IPS-18c (cell line): Measurements from ENCODE around the gene UBE2E1.
"Not testable (repeated sequence)": the region's sequence is repeated elsewhere in the genome, so short reads cannot be mapped to it uniquely, and the experiment has no call there.

Source experiments
- H3K4me3 ChIP-seq: 2 replicates; pipeline ENCODE4 v1.7.0; 2013; ENCODE audit warnings: low read depth, mild to moderate bottlenecking, low read length, moderate library complexity; ENCODE audit not compliant: insufficient read depth
- H3K9me3 ChIP-seq: one replicate; pipeline ENCODE4 v1.6.1; 2013; ENCODE audit warnings: mild to moderate bottlenecking, low read length, moderate library complexity; ENCODE audit not compliant: control insufficient read depth, insufficient read depth

Gene UBE2E1

DNA sequence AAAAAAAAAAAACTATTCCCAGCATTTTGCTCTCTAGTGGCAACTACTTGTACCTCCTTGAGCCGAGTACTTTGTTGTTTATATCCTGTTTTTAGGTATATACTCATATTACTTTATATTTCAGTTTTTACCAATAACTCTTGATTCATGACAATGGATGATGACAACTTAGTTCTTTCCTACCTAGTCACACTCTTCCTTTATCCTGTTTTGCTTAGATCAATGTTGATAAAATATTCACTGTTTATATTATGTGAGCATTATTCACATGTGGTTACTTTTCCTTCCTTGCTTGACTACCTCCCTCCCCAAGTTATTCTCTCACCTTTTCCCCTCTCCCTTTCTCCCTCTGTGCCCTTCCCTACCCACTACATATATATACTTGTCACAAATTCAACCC lies 57.3 kb downstream of the UBE2E1 start:
- Histone ChIP-seq H3K4me3 (no peak overlapping the region), H3K9me3 (no peaks in the 10 kb centered on the region)

DNA sequence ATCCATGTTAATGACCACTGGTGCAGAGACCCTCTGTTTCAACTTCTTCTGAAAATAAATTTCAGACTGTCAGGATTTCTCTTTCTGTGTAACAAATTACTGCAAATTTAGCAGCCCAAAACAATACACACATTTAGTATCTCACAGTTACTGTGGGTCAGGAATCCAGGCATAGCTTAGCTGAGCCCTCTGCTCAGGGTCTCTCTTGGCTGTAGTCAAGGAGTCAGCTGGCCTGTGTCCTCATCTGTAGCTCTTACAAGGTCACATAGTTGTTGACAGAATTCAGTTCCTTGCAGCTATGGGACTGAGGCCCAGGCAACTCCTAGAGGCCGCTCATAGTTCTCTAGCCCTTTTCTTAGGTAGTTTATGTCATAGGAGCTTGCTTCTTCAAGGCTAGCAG lies 59.2 kb downstream of the UBE2E1 start:
- no peaks in the 10 kb centered on the region for H3K9me3 ChIP-seq

DNA sequence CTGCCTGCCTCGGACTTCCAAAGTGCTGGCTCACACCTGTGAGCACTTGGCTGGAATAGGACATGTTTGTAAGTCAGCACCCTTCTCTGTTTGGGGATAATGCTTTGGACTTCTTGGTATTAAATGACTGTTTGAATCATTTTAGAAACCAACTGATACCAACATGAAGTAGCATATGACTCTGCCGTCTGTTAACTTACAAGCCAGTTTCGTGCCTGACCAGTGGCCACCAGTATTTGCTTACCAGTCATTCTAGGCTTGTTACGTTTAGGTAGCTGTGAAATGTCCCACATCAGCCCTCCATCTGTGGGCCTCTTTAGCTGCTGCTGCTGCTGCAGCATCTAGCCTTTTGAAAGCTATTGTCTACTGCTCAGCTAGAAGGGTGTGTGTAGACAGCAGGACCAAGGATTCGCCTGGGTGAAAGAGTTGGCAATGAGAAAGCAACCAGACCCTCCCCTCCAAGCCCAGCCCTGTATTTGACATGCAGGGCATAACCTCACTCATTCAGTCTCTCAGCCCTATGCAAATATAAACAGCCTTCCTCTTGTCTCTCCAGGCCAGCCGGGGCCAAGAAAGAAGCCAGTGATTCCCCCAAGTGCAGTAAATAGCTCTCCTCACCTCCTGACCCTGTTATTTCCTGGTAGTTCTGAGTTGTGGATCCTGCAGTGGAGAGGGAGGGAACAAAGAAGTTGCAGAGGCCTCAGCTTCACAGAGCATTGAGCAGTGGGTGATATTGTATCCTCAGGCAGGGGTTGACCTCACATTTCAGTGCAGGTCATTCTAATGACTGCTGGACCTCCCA lies 60.0 kb downstream of the UBE2E1 start:
- Histone ChIP-seq H3K9me3 (no peaks in the 10 kb centered on the region), H3K4me3 (no peak overlapping the region)

More for the DNA sequence above, 59.2 kb downstream of the UBE2E1 start:
- no peak overlapping the region for H3K4me3 ChIP-seq

GRCh38 chr3:23867400-23867799 lies 61.6 kb downstream of the UBE2E1 start:
- Histone ChIP-seq H3K4me3 (no peak overlapping the region), H3K9me3 (no peaks in the 10 kb centered on the region)

DNA sequence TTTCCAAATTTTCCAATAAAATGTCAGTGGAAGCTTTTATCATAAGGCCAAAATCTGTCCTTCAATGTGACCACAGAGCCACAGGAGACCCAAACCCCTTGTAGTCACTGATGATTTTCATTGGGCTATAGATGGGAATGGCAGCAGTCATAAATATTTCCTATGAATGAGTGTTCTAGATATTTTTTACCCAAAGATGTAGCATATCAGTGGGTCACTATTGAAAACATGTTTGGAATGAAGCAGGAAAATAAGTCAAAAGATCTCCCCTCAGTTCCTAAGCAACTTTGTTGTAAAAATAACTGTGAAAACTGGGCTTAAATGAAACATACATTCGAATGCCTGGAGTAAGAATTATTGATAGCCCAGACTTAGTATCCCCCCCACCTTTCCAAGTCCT lies 62.1 kb downstream of the UBE2E1 start:
- Histone ChIP-seq H3K9me3 (no peaks in the 10 kb centered on the region), H3K4me3 (no peak overlapping the region)

- no peak overlapping the region for H3K4me3 ChIP-seq
- H3K9me3 ChIP-seq = no peaks in the 10 kb centered on the region
Observed at GRCh38 chr3:23869977-23870662, 64.4 kb downstream of the UBE2E1 start.

DNA sequence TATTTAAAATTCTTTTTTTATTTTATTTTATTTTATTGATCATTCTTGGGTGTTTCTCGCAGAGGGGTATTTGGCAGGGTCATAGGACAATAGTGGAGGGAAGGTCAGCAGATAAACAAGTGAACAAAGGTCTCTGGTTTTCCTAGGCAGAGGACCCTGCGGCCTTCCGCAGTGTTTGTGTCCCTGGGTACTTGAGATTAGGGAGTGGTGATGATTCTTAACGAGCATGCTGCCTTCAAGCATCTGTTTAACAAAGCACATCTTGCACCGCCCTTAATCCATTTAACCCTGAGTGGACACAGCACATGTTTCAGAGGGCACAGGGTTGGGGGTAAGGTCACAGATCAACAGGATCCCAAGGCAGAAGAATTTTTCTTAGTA lies 64.9 kb downstream of the UBE2E1 start:
- H3K4me3 ChIP-seq, H3K9me3 ChIP-seq: not testable (repeated sequence)

DNA sequence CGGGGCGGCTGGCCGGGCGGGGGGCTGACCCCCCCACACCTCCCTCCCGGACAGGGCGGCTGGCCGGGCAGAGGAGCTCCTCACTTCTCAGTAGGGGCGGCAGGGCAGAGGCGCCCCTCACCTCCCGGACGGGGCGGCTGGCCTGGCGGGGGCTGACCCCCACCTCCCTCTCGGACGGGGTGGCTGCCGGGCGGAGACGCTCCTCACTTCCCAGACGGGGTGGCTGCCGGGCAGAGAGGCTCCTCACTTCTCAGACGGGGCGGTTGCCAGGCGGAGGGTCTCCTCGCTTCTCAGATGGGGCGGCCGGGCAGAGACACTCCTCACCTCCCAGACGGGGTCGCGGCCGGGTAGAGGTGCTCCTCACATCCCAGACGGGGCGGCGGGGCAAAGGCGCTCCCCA lies 65.6 kb downstream of the UBE2E1 start:
- not testable (repeated sequence) for H3K4me3 ChIP-seq, H3K9me3 ChIP-seq

GRCh38 chr3:23872330-23872729 lies 66.6 kb downstream of the UBE2E1 start:
- Histone ChIP-seq H3K4me3 (no peak overlapping the region), H3K9me3 (no peaks in the 10 kb centered on the region)

DNA sequence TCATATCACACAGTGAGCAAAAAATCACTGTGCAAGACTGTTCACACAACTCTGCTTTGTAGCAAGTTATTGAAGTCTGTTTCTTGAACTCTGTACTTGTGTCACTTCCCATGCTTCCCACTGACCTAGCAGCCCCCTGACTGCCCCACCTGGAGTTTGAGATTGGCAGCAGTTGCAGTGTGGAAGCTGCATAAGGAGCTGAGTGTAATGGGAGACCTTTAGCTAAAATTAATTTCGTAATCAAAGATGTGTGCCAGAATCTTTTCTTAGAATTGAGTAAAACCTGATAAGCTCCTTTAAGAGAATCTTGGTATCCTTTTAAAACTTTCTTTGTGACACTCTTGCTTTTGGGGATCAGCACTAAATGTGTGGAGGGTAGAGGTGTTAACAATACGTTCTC lies 68.2 kb downstream of the UBE2E1 start:
- Histone ChIP-seq H3K4me3 (no peak overlapping the region), H3K9me3 (no peaks in the 10 kb centered on the region)

- Histone ChIP-seq H3K4me3 (no peak overlapping the region), H3K9me3 (no peaks in the 10 kb centered on the region)
Observed at GRCh38 chr3:23874359-23875112, 68.8 kb downstream of the UBE2E1 start.

- no peak overlapping the region for H3K4me3 ChIP-seq
- no peaks in the 10 kb centered on the region for H3K9me3 ChIP-seq
Observed at GRCh38 chr3:23875113-23875725, 69.5 kb downstream of the UBE2E1 start.

DNA sequence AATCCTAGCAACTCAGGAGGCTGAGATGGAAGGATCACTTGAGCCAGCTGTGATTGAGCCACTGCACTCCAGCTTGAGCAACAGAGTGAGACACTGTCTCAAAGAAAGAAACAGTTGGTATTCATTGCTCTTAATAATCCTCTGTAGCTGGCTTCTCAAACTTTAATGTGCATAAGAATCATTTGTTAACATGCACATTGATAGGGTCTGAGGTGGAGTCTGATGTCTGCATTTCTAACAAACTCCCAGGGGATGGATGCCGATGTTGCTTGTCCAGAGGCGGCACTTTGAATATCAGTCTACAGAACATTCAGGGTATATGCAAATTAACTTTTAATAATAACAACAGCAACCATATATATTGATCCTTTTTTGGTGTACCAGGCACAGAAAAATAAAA lies 71.2 kb downstream of the UBE2E1 start:
- no peak overlapping the region for H3K4me3 ChIP-seq
- H3K9me3 ChIP-seq = no peaks in the 10 kb centered on the region

- no peaks in the 10 kb centered on the region for H3K9me3 ChIP-seq
- no peak overlapping the region for H3K4me3 ChIP-seq
Observed at GRCh38 chr3:23877329-23877980, 71.7 kb downstream of the UBE2E1 start.

DNA sequence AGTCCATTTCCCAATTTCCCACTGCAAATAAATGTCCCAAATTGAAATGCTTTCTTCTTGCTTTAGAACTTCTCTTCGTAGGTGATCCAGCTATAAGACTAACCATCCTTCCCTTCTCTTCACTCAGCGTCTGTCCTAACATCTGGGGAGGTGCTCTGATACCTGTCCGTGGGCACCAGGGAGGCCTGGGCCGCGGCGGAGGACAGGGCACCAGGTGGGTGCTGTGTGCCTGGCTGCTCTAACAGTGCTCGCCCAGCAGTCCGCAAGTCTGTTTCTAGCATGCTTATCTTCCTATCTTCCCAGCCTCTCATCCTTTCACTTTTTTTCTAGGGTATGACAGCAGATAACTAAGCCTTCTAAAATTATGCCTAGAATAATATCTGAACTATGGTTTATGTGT lies 73.7 kb downstream of the UBE2E1 start:
- no peaks in the 10 kb centered on the region for H3K9me3 ChIP-seq
- no peak overlapping the region for H3K4me3 ChIP-seq

GRCh38 chr3:23880703-23881339 lies 75.1 kb downstream of the UBE2E1 start:
- no peaks in the 10 kb centered on the region for H3K9me3 ChIP-seq
- no peak overlapping the region for H3K4me3 ChIP-seq

DNA sequence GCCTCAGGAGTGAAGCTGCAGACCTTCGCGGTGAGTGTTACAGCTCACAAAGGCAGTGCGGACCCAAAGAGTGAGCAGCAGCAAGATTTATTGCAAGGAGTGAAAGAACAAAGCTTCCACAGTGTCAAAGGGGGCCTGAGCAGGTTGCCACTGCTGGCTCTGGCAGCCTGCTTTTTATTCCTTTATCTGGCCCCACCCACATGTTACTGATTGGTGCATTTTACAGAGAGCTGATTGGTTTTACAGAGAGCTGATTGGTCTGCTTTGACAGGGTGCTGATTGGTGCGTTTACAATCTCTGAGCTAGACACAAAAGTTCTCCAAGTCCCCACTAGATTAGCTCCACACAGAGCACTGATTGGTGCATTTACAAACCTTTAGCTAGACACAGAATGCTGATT lies 76.2 kb downstream of the UBE2E1 start:
- H3K9me3 ChIP-seq = not testable (repeated sequence)

More for the DNA sequence above, 76.2 kb downstream of the UBE2E1 start:
- not testable (repeated sequence) for H3K4me3 ChIP-seq
